ENCODE measurements around the gene RELN.

DNA sequence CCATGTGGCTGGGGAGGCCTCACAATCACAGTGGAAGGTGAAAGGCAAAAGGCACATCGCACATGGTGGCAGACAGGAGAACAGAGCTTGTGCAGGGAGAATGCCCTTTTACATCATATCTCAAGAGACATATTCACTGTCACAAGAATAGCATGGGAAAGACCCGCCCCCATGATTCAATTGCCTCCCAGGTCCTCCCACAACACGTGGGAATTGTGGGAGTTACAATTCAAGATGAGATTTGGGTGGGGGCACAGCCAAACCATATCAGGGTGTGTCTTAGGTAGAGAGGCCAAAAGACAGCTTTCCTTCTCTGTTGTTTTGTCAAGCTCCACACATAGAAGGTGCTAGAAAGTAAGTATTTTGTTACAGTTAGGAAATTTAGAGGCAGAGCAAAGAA is 522.6 kb downstream of the RELN start:
- TF ChIP-seq POLR2A (IDR thresholded peaks at IDR 0.05; ENCODE audit: low read depth, low read length) (no peak), POLR2AphosphoS5 (IDR thresholded peaks at IDR 0.05; ENCODE audit: low read depth, low read length) (no peak), TAF1 (IDR thresholded peaks at IDR 0.05; ENCODE audit: low read depth, low read length) (no peak), PAX5 (IDR thresholded peaks at IDR 0.05; ENCODE audit: insufficient read depth, low read length, severe bottlenecking) (no peak), POU2F2 (IDR thresholded peaks at IDR 0.05; ENCODE audit: low read depth, low read length) (no peak)
